ENCODE measurements around the gene FAM187B. TPM values are rescaled to one million over a fixed set of nuclear protein-coding genes. Genes with fewer than 3 reads are reported as not detected.

FAM187B gene
- total and polyA plus RNA-seq, 2 donors from 2014 or later: not detected

DNA sequence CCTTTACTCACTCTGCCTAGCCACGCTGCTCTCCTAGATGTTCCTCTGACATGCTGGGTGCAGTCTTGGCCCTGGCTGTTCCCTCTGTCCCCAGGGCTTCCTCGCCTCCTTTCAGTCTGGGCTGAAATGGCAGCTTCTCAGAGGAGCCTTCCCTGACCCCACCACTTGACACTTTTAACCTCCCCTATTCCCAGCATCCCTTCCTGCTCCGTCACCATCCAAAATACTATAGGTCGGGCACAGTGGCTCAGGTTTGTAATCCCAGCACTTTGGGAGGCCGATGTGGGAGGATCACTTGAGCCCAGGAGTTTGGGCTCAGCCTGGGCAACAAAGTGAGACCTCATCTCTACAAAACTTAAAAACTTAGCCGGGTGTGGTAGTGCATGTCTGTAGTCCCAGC, 2.6 kb downstream of the FAM187B start:
- DNase-seq: no peak
- TF ChIP-seq, protein P1, sequence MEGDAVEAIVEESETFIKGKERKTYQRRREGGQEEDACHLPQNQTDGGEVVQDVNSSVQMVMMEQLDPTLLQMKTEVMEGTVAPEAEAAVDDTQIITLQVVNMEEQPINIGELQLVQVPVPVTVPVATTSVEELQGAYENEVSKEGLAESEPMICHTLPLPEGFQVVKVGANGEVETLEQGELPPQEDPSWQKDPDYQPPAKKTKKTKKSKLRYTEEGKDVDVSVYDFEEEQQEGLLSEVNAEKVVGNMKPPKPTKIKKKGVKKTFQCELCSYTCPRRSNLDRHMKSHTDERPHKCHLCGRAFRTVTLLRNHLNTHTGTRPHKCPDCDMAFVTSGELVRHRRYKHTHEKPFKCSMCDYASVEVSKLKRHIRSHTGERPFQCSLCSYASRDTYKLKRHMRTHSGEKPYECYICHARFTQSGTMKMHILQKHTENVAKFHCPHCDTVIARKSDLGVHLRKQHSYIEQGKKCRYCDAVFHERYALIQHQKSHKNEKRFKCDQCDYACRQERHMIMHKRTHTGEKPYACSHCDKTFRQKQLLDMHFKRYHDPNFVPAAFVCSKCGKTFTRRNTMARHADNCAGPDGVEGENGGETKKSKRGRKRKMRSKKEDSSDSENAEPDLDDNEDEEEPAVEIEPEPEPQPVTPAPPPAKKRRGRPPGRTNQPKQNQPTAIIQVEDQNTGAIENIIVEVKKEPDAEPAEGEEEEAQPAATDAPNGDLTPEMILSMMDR (IDR thresholded peaks at IDR 0.05; ENCODE audit: borderline replicate concordance, extremely low read depth, insufficient read depth): no peak
- no peaks in the 10 kb centered on the region for H3K36me3 ChIP-seq (ENCODE audit: control insufficient read depth in 2 of 3, insufficient read depth in 3 of 3, low read length in 3 of 3)

GRCh38 chr19:35224681-35225571, 3.6 kb downstream of the FAM187B start:
- TF ChIP-seq, protein P1 (IDR thresholded peaks at IDR 0.05; ENCODE audit: borderline replicate concordance, extremely low read depth, insufficient read depth): no peak
- FAIRE-seq: no peak
- no peak overlapping the region for H3K4me3 ChIP-seq (ENCODE audit: low read length in 3 of 3)
- H3K9ac ChIP-seq (ENCODE audit: low read length in 3 of 3): no peak overlapping the region
- H3K27ac ChIP-seq (ENCODE audit: low read depth in 2 of 2, low read length in 2 of 2): no peak overlapping the region
- no peaks in the 10 kb centered on the region for H3K36me3 ChIP-seq (ENCODE audit: control insufficient read depth in 2 of 3, insufficient read depth in 3 of 3, low read length in 3 of 3)
- no peaks in the 10 kb centered on the region for H3K4me1 ChIP-seq (ENCODE audit: control insufficient read depth in 2 of 3, insufficient read depth in 2 of 3, low read depth in 1 of 3, low read length in 3 of 3)
- peaks cover 0 to 4% (median 3%) of the 10 kb centered on the region in 3 donors for H3K9me3 ChIP-seq (ENCODE audit: control insufficient read depth in 2 of 3, insufficient read depth in 1 of 3, low read length in 3 of 3)
- H3K27me3 ChIP-seq (ENCODE audit: control insufficient read depth, insufficient read depth, low read length): no peaks in the 10 kb centered on the region
- DNase-seq: peak in 3 of 5 donors; percentile 15 to 52 (median 25)
- intact Hi-C loops (cut with DNase I): no loop called here

More for the DNA sequence above, 2.6 kb downstream of the FAM187B start:
- no peak for FAIRE-seq
- Histone ChIP-seq H3K9ac (ENCODE audit: low read length in 3 of 3) (no peak overlapping the region), H3K4me1 (ENCODE audit: control insufficient read depth in 2 of 3, insufficient read depth in 2 of 3, low read depth in 1 of 3, low read length in 3 of 3) (no peaks in the 10 kb centered on the region), H3K27me3 (ENCODE audit: control insufficient read depth, insufficient read depth, low read length) (no peaks in the 10 kb centered on the region), H3K9me3 (ENCODE audit: control insufficient read depth in 2 of 3, insufficient read depth in 1 of 3, low read length in 3 of 3) (peaks cover 0 to 3% (median 0%) of the 10 kb centered on the region in 3 donors), H3K4me3 (ENCODE audit: low read length in 3 of 3) (no peak overlapping the region), H3K27ac (ENCODE audit: low read depth in 2 of 2, low read length in 2 of 2) (no peak overlapping the region)
- intact Hi-C loops (cut with DNase I): no loop called here

DNA sequence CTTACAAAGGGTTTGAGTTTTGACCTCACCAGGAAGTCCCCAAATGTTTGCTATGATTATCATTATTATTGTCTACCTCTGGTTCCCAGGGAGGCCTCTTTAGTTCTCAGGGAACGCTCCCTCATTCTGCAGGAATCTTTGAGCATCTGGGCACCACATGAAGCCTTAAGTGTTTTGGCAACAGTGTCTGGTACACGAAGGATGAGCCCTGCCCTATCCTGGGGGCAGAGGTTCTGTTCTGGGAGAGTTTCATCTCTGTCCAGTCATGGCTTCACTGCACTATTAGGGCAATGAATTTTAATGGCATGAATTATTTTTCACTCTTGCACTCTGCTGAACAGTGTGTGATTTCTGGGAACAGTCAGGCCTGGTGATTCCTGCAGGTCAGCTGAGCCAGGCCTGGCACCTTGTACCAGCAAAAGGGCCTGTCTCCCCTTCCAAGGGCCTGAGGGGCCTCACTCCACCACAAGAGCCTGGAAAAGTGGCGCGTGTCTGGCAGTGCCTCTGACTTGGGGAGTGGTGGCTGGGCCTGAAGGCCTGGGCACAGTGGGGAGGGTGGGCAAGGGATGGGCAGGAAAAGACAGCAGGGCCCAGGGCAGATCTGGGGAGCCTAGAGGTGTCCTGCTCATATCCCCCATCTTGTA, 4.6 kb downstream of the FAM187B start:
- H3K27me3 ChIP-seq (ENCODE audit: control insufficient read depth, insufficient read depth, low read length): no peaks in the 10 kb centered on the region
- intact Hi-C loops (cut with DNase I): no loop called here
- TF ChIP-seq, protein P1 (IDR thresholded peaks at IDR 0.05; ENCODE audit: borderline replicate concordance, extremely low read depth, insufficient read depth): no peak
- no peak overlapping the region for H3K9ac ChIP-seq (ENCODE audit: low read length in 3 of 3)
- H3K4me1 ChIP-seq (ENCODE audit: control insufficient read depth in 2 of 3, insufficient read depth in 2 of 3, low read depth in 1 of 3, low read length in 3 of 3): no peaks in the 10 kb centered on the region
- DNase-seq (no peak), FAIRE-seq (no peak)
- H3K9me3 ChIP-seq (ENCODE audit: control insufficient read depth in 2 of 3, insufficient read depth in 1 of 3, low read length in 3 of 3): peaks cover 0 to 4% (median 3%) of the 10 kb centered on the region in 3 donors
- H3K27ac ChIP-seq (ENCODE audit: low read depth in 2 of 2, low read length in 2 of 2): no peak overlapping the region
- H3K36me3 ChIP-seq (ENCODE audit: control insufficient read depth in 2 of 3, insufficient read depth in 3 of 3, low read length in 3 of 3): no peaks in the 10 kb centered on the region
- H3K4me3 ChIP-seq (ENCODE audit: low read length in 3 of 3): no peak overlapping the region

Measured in kidney (tissue), 14 donors.